Right atrium auricular region (tissue), 2 donors: Measurements from ENCODE around the gene C1QTNF6. TPM values are rescaled to one million over a fixed set of nuclear protein-coding genes. Genes with fewer than 3 reads are reported as not detected.
"Not testable (repeated sequence)": the region's sequence is repeated elsewhere in the genome, so short reads cannot be mapped to it uniquely, and the experiment has no call there.

Experiments
- DNase-seq: peaks from one replicate; pipeline ENCODE4 v3.0.0-alpha.2; 2019; ENCODE audit warnings: low spot score
- H3K27ac ChIP-seq, 2 donors: fragments of 200-600 bp; sonication (generic); 1 replicate in 1 of 2; 2 replicates in 1 of 2; pipeline ENCODE4 v1.5.1; 2016 to 2019
- H3K27me3 ChIP-seq, 2 donors: fragments of 200-600 bp; sonication (generic); one replicate each; pipeline versions ENCODE4 v1.5.1 to v1.6.0; 2017 to 2019
- H3K36me3 ChIP-seq: fragments of 200-600 bp; sonication (generic); one replicate; pipeline ENCODE4 v1.5.1; 2016
- H3K4me1 ChIP-seq, 2 donors: fragments of 200-600 bp; sonication (generic); one replicate each; pipeline versions ENCODE4 v1.5.1 to v1.6.0; 2017 to 2019
- H3K4me3 ChIP-seq, 2 donors: fragments of 200-600 bp; sonication (generic); 1 replicate in 1 of 2; 2 replicates in 1 of 2; pipeline ENCODE4 v1.5.1; 2017 to 2019; ENCODE audit warnings: mild to moderate bottlenecking in 1 of 2, moderate library complexity in 1 of 2
- H3K9me3 ChIP-seq, 2 donors: fragments of 200-600 bp; sonication (generic); one replicate each; pipeline ENCODE4 v1.5.1; 2019
- total RNA-seq, 2 donors: library from RNA; depleted of rRNA; stranded (reverse); fragments of >200 nt; gene quantifications; one replicate each; pipeline ENCODE4 v1.1.0, GENCODE V29; 2016
- TF ChIP-seq, protein P1 (sequence below), 2 donors: fragments of 200-600 bp; sonication (generic); IDR thresholded peaks; one replicate each; pipeline ENCODE4 v1.5.1; 2019; ENCODE audit warnings: antibody characterized with exemption in 2 of 2

The C1QTNF6 gene
- total RNA-seq, 2 donors from 2014 or later, result 1.6 to 2.2 TPM

- no peaks in the 10 kb centered on the region for H3K9me3 ChIP-seq
- no peak overlapping the region for H3K27ac ChIP-seq
- TF ChIP-seq, protein P1, sequence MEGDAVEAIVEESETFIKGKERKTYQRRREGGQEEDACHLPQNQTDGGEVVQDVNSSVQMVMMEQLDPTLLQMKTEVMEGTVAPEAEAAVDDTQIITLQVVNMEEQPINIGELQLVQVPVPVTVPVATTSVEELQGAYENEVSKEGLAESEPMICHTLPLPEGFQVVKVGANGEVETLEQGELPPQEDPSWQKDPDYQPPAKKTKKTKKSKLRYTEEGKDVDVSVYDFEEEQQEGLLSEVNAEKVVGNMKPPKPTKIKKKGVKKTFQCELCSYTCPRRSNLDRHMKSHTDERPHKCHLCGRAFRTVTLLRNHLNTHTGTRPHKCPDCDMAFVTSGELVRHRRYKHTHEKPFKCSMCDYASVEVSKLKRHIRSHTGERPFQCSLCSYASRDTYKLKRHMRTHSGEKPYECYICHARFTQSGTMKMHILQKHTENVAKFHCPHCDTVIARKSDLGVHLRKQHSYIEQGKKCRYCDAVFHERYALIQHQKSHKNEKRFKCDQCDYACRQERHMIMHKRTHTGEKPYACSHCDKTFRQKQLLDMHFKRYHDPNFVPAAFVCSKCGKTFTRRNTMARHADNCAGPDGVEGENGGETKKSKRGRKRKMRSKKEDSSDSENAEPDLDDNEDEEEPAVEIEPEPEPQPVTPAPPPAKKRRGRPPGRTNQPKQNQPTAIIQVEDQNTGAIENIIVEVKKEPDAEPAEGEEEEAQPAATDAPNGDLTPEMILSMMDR (IDR thresholded peaks at IDR 0.05), result no peak
- H3K27me3 ChIP-seq, result no peaks in the 10 kb centered on the region
- H3K4me1 ChIP-seq, result peaks cover 0 to 33% of the 10 kb centered on the region in 2 donors
- H3K36me3 ChIP-seq, result no peaks in the 10 kb centered on the region
- H3K4me3 ChIP-seq, result no peak overlapping the region
- DNase-seq, result no peak
Measured at GRCh38 chr22:37171662-37172061, 16.4 kb downstream of the C1QTNF6 start.

GRCh38 chr22:37170689-37171405 lies 17.2 kb downstream of the C1QTNF6 start:
- not testable (repeated sequence) for DNase-seq, H3K9me3 ChIP-seq, H3K27me3 ChIP-seq, H3K27ac ChIP-seq, H3K4me3 ChIP-seq, H3K36me3 ChIP-seq
- H3K4me1 ChIP-seq, result peaks cover 0 to 26% of the 10 kb centered on the region in 2 donors

DNA sequence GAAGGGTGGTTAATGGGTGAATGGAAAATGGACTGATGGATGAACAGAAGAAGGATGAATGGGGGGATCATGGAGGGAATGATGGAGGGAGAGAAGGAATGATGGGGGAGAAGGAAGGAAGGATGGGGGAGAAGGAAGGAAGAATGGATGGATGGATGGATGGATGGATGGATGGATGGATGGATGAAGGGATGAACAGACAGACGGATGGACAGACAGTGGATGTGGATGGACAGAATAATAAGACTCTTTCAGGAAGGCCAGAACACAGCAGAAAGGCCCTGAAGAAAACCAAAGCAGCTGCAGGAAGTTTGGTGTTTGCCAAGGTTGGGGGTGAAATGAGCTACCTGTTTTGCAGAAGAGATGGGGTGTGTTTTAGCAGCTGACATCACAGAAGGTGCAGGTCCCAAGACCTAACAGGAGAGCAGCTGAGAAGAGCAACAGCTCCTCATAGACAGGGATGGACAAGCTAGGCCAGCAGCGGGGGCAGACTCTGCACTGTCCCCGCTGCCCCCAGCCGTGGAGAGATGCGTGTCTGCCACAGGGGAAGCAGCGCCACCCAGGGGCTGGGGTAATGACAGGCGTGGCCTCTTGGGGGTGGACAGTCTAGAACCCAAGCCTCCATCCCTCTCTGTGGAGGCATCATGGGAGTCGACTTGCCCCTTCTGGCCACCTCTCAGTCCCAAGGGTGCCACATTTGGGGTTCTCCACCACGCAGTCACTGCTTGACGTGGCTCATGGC lies 17.9 kb downstream of the C1QTNF6 start:
- no peak for DNase-seq
- Histone ChIP-seq H3K4me1 (peaks cover 0 to 19% of the 10 kb centered on the region in 2 donors), H3K4me3 (no peak overlapping the region), H3K27me3 (no peaks in the 10 kb centered on the region), H3K36me3 (no peaks in the 10 kb centered on the region), H3K27ac (no peak overlapping the region), H3K9me3 (no peaks in the 10 kb centered on the region)
- TF ChIP-seq, protein P1 (IDR thresholded peaks at IDR 0.05), result no peak

- no peak for DNase-seq
- TF ChIP-seq, protein P1 (IDR thresholded peaks at IDR 0.05), result no peak
Measured at GRCh38 chr22:37169406-37169805, 18.6 kb downstream of the C1QTNF6 start.

DNA sequence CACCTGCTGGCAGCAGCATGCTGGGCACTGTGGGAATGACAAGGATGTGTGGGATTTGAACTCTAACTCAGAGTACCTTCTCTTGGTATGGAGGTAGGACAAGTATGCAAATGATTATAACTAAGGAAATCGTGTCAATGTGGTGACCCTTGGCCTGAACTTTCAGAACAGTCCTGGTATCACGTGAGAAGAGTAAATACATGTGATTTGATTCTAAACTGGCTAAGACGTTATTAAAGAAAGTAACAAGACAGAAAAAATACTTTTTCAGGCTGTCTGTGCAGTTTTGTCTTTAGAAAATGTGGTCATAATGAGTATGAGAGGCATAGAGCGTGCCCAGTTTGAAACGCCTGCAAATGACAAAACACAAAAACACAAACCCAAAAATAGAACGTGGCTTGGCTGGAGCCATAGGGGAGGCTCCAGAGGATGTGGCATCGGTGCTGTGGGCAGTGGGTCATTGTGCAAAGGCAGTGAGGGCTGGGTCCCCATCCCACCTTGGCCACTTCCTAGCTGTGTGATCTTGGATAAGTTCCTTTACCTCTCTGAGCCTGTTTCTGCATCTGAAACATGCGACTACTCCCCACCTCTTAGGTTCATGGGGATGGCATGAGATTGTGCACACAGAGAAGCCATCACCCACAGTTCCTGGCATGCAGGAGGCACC lies 19.9 kb downstream of the C1QTNF6 start:
- no peak for DNase-seq
- peak overlapping the region in 1 of 2 donors; percentile 25 for H3K27ac ChIP-seq
- no peaks in the 10 kb centered on the region for H3K36me3 ChIP-seq
- TF ChIP-seq, protein P1 (IDR thresholded peaks at IDR 0.05), result no peak
- no peaks in the 10 kb centered on the region for H3K27me3 ChIP-seq
- H3K9me3 ChIP-seq, result no peaks in the 10 kb centered on the region
- peaks cover 0 to 19% of the 10 kb centered on the region in 2 donors for H3K4me1 ChIP-seq
- H3K4me3 ChIP-seq, result no peak overlapping the region

More at GRCh38 chr22:37169406-37169805, 18.6 kb downstream of the C1QTNF6 start:
- Histone ChIP-seq H3K36me3 (no peaks in the 10 kb centered on the region), H3K27me3 (no peaks in the 10 kb centered on the region), H3K4me3 (no peak overlapping the region), H3K4me1 (peaks cover 0 to 19% of the 10 kb centered on the region in 2 donors), H3K9me3 (no peaks in the 10 kb centered on the region), H3K27ac (no peak overlapping the region)
